GM06990 (cell line): ENCODE measurements around the gene LY86.

Experiments
- DNase-seq: peaks from one replicate; pipeline ENCODE4 v3.0.0-alpha.2; 2011; ENCODE audit not compliant: insufficient read length; ENCODE audit errors: extremely low read depth
- H3K27me3 ChIP-seq: replicated peaks from 2 replicates; pipeline ENCODE4 v1.6.0; 2011; ENCODE audit warnings: low read length; ENCODE audit not compliant: control insufficient read depth, insufficient read depth
- H3K36me3 ChIP-seq: 2 replicates; pipeline ENCODE4 v1.5.1; 2011; ENCODE audit warnings: low read length; ENCODE audit not compliant: control insufficient read depth, insufficient read depth
- H3K4me3 ChIP-seq: replicated peaks from 2 replicates; pipeline ENCODE4 v1.5.1; 2011; ENCODE audit warnings: low read depth, mild to moderate bottlenecking, control low read depth, low read length
- TF ChIP-seq, protein P1 (sequence below): IDR thresholded peaks from 2 replicates; pipeline ENCODE4 v1.5.1; 2011; ENCODE audit warnings: low read length, control low read depth, mild to moderate bottlenecking, inconsistent platforms; ENCODE audit not compliant: insufficient read depth, poor library complexity, severe bottlenecking

LY86 gene

GRCh38 chr6:6622501-6622900 is 34.0 kb downstream of the LY86 start:
- Histone ChIP-seq H3K27me3 (no peaks in the 10 kb centered on the region), H3K4me3 (no peak overlapping the region), H3K36me3 (peaks cover 5% of the 10 kb centered on the region)
- DNase-seq = no peak
- TF ChIP-seq, protein P1, sequence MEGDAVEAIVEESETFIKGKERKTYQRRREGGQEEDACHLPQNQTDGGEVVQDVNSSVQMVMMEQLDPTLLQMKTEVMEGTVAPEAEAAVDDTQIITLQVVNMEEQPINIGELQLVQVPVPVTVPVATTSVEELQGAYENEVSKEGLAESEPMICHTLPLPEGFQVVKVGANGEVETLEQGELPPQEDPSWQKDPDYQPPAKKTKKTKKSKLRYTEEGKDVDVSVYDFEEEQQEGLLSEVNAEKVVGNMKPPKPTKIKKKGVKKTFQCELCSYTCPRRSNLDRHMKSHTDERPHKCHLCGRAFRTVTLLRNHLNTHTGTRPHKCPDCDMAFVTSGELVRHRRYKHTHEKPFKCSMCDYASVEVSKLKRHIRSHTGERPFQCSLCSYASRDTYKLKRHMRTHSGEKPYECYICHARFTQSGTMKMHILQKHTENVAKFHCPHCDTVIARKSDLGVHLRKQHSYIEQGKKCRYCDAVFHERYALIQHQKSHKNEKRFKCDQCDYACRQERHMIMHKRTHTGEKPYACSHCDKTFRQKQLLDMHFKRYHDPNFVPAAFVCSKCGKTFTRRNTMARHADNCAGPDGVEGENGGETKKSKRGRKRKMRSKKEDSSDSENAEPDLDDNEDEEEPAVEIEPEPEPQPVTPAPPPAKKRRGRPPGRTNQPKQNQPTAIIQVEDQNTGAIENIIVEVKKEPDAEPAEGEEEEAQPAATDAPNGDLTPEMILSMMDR = no peak

DNA sequence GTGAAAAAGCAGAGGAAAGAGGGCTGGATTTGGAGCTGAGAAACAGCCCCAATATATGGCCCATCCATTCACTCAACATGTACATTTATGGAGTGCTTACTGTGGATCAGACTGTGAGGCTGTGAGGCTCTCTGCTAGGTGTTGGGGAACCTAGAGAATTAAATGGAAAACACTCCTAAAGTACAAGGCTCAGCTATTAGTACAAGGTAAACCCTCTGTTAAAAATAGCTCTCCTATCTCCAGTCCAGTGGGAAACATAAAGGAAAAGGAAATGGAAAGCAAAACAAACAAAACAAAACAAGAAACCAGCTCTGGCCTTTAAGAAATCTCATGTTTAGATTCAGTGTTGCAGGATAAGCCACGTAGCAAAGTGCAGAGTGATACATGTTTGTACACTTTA is 35.0 kb downstream of the LY86 start:
- H3K27me3 ChIP-seq = no peaks in the 10 kb centered on the region
- H3K4me3 ChIP-seq = no peak overlapping the region
- peaks cover 8% of the 10 kb centered on the region for H3K36me3 ChIP-seq
- no peak for DNase-seq
- TF ChIP-seq, protein P1 = no peak

DNA sequence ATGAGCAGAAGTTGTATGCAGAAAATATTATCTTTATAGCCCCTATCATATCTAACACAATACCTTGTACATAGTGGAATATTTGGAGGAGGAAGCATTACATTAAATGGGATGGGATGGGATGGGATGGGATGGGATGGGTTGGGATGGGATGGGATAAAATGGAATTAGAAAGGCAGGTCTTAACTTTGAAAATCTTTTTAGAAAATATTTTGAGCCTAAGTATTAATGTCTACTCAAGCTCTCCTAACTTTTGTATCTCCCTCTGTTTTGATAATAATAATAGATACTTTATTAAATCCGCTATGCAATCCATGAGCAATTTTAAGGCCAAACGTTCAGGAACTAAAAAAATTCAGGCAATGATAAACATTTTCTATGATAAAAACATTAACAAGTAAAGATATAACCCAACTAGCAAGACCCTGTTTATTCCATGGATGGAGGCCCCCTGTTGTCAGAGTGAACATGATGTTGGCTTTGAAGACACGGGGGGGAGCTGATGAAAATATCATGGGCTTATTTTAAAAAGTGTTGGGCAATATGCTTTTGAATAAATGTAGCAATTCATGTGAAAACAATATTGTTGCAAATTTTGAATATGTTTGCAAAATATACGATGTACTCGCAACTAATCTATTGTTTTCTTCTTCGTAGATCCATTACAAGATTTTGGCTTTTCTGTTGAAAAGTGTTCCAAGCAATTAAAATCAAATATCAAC is 35.9 kb downstream of the LY86 start:
- TF ChIP-seq, protein P1 = no peak
- H3K27me3 ChIP-seq = no peaks in the 10 kb centered on the region

GRCh38 chr6:6626187-6626586 is 37.7 kb downstream of the LY86 start:
- DNase-seq = no peak

More for the DNA sequence above, 35.9 kb downstream of the LY86 start:
- no peak overlapping the region for H3K4me3 ChIP-seq
- no peak for DNase-seq
- peaks cover 9% of the 10 kb centered on the region for H3K36me3 ChIP-seq

GRCh38 chr6:6629402-6629801 is 40.9 kb downstream of the LY86 start:
- DNase-seq = no peak
- H3K36me3 ChIP-seq = peaks cover 9% of the 10 kb centered on the region
- no peak overlapping the region for H3K4me3 ChIP-seq
- TF ChIP-seq, protein P1 = no peak
- no peaks in the 10 kb centered on the region for H3K27me3 ChIP-seq

More at GRCh38 chr6:6626187-6626586, 37.7 kb downstream of the LY86 start:
- TF ChIP-seq, protein P1 = no peak
- Histone ChIP-seq H3K4me3 (no peak overlapping the region), H3K36me3 (peaks cover 9% of the 10 kb centered on the region), H3K27me3 (no peaks in the 10 kb centered on the region)
